Ramos (cell line): ENCODE data around the gene NCMAP.
"Not testable (repeated sequence)": the region's sequence is repeated elsewhere in the genome, so short reads cannot be mapped to it uniquely, and the experiment has no call there.

ENCODE experiments used
- in situ Hi-C: fragments of 300-500 bp; cut with MboI; formaldehyde crosslinking; loops from one replicate; pipeline ENCODE4 v1.14.3; 2022; ENCODE audit warnings: low sequenced_read_pairs; ENCODE audit not compliant: unreplicated experiment

The NCMAP gene

DNA sequence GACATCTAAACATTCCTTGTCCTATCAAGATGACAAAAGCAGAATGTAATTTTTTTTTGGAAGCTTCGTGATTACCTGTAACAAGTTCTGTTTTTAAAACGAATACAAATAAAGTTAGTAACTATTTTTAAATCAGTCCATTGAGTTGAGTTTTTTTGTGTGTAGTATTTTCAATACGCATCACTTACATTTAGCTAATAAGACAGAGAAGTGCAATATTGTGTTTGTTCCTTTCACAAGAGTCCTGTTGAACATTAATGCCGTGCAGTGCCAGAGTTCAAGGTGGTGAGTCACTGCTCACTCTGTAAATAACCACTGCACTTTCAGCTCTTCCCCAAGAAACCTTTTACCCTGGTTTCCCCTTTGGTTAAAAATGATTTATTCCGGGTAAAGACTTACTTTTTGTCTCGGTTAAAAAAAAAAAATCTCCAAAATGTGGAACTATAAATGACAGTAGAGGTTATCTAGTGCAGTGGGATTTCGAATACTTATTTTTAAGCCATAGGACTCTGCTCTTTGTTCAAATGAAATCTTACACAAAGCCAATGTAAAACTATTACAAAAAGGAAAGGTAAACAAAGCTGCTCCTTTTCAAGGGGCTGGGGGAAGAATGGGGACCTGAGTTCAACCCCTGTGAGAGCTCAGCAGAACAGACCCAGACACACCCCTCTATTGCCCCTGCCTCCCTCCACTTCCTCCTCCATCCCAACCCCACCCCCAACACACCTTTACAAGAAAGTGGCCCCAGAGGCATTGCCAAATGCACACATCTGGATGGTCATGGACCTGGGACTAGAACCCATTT is 14.8 kb upstream of the NCMAP start:
- in situ Hi-C loops = no loop called here

DNA sequence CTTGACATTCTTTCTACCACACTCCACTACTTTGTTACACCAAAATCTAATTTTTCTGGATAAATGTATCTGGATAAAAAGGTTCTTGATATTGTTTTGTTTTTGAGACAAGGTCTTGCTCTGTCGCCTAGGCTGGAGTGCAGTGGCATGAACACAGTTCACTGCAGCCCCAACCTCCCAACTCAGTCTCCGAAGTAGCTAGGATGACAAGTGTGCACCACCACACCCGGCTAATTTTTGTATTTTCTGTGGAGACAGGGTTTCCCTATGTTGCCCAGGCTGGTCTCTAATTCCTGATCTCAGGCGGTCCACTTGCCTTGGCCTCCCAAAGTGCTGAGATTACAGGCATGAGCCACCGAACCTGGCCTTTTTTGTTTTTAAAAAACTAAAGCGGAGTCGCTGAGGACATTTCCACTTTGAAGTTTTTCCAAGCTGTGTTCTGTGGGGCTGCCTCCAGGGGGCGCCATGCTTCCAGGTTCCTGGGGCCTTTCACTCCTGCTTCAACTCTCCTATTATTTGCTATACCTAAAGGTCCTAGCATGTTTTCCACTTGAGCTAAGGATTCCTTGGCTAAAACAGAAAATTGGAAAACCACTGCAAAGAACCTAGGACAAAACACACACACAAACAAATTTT is 14.1 kb upstream of the NCMAP start:
- in situ Hi-C loops = no loop called here

DNA sequence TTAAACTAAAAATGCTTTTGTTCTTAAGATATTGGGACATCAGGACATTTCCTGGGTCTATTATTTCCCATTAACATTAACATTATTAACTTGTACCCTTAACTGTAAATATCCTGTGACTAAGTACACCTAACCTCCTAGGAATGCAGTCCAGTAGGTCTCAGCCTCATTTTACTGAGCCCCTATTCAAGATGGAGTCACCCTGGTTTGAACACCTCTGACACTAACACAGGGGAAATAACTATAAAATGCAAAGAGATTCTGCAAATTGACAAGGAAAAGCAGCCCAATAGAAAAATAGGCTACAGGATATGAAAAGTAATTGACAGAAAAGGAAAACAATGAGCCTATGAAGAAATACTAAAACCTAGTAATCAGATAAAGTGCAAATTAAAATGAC is 11.6 kb upstream of the NCMAP start:
- in situ Hi-C loops = no loop called here

DNA sequence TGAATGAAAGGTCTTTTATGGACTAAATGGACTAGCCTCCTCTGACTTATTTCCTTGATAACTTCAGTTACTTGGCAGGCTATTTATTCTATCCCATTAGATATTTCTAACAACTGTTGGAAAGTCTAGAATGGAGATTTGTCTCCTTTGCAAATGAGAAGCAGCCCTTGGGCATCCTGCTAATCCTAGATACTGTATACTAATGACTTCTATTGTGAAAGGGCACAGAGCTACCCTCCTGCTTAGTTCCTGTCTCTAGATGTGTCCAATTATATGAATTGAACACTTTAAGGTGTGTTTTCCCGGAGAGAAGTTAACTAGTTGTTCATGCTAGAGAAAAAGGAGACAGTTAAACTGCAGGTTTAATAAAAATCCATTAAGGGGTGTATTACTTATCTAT is 10.2 kb upstream of the NCMAP start:
- in situ Hi-C loops = no loop called here

DNA sequence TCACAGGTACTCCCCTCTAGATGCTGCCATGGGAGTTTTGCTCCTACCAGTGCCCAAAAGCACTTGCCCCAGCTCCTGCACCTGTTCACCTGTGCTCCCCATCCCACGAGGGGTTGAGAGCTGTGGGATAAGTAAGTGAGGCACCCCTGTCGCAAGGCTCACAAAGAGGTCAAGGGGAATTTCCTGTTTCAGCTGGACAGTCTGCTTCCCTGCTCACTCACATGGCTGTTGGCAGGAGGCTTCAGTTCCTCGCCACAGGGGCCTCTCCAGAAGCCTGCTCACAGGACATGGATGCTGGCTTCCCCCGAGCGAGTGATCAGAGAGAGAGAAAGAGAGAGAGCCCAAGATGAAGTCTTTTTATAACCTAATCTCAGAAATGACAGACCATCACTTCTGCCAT is 8.7 kb upstream of the NCMAP start:
- in situ Hi-C loops = no loop called here

DNA sequence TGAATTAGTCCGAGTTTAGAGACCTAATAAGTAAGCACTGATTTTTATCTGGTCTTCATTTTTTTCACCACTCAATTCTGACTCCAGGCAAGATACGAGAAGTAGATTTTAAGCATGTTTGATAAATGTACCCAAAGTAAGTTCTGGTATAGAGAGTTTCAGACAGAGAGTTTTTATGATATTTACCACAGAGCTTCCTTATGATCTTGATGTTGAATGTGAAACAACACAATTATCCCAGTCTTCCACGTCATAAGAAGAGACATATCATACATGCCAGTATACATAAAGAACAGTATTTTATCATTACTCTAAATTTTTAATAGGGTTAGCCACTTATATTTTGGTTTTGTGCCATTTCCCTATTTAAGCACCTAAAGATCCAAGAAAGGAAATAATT is 7.8 kb upstream of the NCMAP start:
- in situ Hi-C loops = no loop called here

DNA sequence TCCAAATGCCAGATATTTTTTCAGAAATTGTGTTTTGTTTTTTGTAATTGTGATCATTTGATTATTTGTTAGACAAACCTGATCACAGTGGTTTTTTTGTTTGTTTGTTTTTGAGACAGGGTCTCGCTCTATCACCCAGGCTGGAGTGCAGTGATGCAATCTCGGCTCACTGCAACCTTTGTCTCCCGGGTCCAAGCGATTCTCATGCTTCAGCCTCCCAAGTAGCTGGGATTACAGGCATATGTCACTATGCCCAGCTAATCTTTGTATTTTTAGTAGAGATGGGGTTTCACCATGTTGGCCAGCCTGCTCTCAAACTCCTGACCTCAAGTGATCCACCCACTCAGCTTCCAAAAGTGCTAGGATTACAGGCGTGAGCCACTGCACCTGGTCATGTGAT is 6.7 kb upstream of the NCMAP start:
- in situ Hi-C loops = not testable (repeated sequence)

DNA sequence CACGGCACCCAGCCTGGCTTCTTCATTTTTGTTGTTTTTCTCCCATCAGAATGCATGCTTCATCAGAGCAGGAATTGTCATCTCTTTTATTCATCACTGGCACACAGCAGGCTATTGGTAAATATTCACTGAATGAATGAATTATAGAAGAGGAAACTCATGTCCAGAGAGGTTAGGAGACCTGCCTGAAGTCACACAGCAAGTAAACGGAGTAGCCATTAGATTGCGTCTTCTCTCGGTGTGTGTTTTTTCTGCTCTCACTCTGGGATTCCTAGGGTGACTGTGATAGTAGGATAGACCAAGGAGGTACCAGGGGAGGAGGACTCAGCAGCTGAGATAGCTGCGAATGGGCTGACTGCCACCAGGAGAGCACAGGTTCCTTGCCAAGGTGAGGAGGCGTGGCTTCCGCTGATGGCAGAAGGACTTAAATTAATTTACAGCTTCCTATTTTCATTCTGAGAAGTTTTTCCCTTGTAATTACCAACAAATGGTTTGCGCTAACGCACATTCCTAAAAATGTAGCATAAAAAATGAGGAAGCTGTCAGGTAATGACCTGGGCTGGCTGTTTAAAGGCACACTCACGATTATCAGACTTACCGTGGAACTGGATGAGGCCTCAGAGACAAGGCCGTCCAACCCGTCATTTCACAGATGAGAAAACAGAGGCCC is 4.5 kb upstream of the NCMAP start:
- in situ Hi-C loops = no loop called here

DNA sequence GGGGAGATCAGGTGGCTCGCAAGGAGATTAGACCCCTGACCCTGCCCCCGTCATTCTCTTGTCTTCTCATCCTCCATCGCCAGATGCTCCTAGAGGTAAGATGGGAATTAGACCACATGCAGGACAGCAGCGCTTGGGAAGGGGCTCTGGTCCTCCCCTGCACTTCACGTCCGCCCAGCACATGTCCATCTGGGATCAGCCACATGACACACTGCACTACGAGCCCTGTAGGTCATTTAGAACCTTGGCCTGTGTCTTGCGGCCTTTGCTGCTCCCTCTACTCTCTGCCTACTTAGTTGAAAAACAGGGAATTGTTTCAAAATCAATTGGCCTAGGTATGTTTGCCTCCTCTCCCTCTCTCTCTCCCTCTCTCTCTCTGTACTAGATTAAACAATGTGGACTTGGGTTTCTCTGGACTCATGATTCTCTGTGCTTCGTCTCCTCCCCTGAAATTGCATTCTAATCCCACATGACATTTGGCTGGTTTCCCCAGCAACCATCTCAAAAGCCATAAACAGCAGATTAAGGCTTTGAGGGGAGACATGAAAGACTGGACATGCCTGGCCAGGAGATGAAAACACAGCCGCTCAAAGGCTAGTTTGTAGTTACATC is 3.8 kb upstream of the NCMAP start:
- in situ Hi-C loops = no loop called here

DNA sequence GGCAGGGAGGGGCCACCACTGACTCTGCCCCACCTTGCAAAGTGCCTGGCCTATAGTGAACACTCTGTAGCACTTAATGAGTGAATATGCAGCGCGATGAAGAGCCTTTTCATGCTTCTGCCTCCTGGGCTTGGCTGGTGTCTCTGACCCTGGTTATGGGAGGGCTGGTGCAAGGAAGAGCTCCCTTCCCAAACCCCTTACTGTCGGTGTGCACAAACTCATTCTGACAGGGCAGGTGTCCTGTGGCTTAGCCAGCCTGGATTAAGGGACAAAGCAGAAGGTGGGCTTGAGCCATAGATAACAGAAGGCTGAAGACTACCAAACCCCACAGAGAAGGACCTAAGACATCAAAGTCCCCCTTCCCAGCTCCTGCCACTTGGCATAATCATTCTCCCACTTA is 2.0 kb upstream of the NCMAP start:
- in situ Hi-C loops = no loop called here

DNA sequence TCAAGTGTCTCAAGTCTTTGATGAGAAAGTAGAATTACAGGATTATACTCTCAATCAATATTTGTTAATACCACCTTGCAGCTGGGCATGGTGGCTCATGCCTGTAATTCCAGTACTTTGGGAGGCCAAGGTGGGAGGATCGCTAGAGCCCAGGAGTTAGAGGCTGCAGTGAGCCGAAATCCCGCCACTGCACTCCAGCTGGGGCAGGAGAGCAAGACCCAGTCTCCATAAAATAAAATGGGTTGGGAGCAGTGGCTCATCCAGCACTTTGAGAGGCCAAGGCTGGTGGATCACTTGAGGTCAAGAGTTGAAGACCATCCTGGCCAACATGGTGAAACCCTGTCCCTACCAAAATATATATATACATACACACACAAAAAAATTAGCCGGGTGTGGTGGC is 1.2 kb upstream of the NCMAP start:
- in situ Hi-C loops = no loop called here

DNA sequence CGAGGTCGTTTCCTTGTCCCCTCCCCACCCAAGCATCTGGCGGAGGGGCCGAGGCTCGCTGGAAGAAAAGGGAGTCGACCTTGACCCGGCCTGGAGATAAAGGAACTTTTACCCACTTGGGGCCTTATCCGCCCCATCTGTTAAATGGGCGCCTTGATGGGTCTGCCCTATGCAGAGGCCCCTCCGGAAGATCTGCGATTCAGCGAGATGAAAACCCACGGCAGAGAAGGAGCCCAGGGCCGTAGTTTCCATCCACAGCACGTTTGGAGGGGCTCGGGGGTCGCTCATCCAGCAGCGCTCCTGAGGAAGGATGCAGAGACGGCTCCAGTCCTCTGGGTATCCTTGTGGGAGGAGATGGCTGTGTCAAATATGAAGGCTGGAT is 518 bp downstream of the NCMAP start:
- in situ Hi-C loops = no loop called here

DNA sequence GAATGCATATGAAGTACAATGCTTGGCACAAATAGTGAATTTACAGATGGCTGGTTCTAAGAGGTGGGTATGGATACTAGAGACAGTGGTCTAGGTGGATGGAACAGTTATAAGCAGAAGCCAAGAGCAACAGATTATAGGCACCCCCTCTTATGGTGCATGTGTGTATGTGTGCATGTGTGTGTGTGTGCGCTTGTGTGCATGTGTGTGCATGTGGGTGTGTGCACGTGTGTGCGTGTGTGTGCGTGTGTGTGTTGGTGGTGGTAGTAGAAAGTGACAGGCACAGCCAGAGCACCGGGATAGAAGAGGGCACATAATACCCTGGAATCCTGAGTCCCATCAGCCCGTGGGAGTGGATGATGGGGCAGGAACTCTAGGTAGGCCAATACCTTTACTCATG is 1.3 kb downstream of the NCMAP start:
- in situ Hi-C loops = no loop called here

DNA sequence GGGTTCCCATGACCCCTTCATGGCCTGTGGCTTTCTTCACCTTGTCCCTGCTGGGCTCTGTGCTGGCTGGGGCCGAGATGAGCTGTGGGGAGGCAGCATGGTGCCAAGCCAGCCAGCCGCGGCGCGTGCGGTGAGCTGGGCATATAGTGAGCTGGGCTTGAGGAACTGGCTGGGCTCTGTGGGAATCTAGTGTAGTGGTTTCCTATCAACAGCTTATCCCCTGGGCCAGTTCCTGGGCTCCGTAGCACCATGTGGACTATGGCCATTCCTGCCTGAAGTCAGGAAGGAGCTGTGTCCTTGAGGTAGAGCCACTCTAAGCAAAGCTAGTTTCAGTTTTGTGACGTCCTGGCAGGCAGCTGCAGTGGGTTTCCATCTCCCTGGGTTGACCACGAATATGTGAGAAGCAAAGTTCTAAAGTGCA is 1.8 kb downstream of the NCMAP start:
- in situ Hi-C loops = no loop called here

DNA sequence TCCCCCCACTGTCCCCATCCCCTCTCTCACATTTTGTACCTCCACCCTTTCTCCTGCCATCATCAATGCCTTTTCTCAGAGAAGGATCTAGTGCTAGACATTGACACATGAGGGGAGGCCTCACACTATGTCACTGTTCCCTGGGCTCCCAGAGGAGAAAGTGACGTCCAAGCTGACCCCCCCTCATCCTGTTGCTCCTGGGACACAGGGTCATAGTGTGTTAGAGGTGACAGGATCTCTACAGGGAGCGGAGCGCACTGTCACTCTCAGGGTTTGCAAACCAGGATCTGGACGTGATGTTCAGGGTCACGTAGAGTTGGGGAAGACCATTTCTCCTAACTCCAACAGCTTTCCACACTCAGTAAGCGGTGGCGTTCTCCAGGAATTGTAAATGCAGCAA is 2.6 kb downstream of the NCMAP start:
- in situ Hi-C loops = no loop called here

DNA sequence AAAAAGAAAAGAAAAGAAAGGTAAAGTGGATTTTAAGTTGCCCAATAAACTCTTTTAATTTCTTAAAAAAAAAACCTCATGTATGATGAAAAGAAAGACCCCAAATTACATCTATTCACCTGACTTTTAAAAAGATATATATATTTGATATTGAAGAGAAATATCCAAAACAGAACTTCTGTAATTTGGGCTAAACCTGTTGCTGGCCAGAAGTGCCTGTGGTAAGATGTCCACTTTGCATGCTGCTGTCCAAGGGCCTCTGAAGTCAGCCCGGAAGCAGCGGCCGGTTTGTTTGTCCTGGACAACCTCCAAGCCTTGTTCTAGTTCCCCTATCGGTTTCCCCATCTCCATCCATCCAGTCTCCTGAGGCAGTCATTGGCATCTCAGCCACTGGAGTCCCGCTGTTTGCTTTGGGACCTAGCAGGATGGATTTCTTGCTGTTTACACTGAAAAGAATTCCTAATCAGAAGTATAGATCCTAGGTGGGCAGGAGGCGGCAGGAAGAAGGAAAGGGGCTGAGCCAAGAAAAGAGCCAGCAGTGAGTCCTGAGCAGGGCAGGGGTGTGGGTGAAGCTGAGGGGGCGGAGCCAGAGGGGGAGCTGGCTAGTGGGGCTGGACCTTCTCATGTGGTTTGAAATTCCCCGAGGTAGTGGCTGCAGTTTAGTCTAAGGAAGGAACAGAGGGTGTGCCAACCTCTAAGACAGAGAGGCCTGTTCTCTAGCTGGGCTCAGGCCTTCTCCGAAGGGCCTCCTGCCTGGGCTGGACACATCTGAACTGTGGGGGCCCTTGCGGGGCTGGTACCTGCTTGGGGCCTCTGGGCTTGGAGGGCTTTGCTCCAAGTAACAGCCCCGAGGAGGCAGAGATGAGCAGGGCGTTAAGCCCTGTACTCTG is 3.3 kb downstream of the NCMAP start:
- in situ Hi-C loops = no loop called here

DNA sequence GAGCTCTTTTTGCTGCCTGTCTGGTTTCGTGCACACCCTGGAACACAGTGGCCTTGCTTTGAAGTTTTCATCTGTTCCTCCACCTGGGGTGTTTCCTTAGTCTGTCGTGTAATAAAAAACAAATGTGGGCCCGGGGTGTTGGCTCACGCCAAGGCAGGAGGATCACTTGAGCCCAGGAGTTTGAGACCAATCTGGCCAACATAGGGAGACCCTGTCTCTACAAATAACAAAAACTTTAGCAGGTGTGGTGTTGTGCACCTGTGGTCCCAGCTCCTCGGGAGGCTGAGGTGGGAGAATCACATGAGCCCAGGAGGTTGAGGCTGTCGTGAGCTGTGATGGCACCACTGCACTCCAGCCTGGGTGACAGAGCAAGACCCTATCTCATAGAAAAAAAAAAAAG is 4.5 kb downstream of the NCMAP start:
- in situ Hi-C loops = no loop called here

DNA sequence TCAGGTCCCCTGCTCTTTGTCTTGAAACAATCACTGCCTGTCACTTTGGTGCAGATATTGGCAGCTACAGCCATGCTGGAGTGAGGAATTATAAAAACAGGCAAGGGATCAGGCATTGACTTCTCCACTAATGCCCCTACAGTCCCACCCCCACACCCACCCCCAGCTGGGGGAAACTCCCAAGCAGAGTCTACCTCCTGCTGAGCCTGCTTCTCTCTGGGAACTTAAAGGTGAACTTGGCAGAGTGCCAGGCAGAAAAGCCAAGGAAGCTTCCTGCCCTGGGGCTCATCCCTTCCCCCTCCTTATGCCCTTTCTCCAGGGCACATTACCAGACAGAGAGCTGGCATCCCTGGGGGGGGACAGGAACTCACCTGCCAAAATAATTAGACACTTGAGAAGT is 6.7 kb downstream of the NCMAP start:
- in situ Hi-C loops = no loop called here

DNA sequence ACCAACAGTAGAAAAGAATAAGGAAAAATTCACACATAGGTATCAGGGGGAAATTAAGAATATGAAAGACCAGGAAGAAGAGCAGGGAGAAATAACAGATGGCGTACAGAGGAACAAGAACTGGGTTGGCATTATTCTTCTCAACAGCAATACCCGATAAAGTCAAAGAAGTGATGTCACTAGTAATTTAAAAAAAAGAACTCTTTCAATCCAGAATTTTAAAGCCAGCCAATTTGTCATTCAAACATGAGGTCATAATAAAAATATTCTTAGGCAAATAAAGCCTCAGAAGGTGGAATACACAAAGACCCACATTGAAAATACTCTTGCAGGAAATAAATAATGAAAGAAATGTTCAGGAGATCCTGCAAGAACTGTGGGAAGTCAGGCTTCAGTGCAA is 8.8 kb downstream of the NCMAP start:
- in situ Hi-C loops = no loop called here

DNA sequence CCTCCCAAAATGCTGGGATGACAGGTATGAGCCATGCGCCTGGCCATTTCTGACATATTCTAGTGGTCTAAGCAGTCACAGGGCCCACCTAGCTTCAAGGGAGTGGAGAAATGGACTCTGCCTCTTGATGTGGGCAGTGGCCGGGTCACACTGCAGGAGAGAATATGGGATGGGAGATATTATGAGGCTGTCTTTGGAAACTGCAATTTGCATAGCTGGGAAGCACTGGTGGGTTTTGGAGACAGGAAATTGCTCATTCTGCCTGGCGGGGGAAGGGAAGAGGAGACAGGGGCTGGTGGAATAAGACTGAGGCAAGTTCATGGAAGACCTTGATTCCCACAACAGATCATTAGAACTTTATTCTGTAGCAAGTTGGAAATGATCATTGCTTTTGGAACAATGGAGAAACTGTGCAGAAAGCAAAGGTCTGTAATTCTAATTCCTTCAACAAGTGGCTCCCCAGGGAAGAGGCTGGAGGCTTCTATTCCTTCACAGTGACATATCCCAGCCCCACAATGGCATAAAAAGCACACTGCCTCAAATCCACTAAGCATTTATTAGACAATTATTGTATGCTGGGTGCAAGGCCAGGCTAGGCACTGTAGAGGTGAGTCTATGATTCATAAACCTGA is 10.5 kb downstream of the NCMAP start:
- in situ Hi-C loops = no loop called here
